ENCODE data around the gene SDF4. TPM values are rescaled to one million over a fixed set of nuclear protein-coding genes. Genes with fewer than 3 reads are reported as not detected.

The SDF4 gene
- total RNA-seq, 1 donor from 2014 or later: 74.2 TPM

- Histone ChIP-seq H3K27me3 (peaks cover 2% of the 10 kb centered on the region), H3K9me3 (no peaks in the 10 kb centered on the region), H3K4me1 (peaks cover 16% of the 10 kb centered on the region), H3K36me3 (no peaks in the 10 kb centered on the region), H3K27ac (no peak overlapping the region), H3K4me3 (no peak overlapping the region)
- intact Hi-C loops (cut with DNase I): no loop called here
- DNase-seq (ENCODE audit: extremely low spot score in 2 of 2): no peak
- no peak for TF ChIP-seq POLR2AphosphoS5 (IDR thresholded peaks at IDR 0.05; ENCODE audit: insufficient read depth in 1 of 2, low read depth in 1 of 2)
- no peak for TF ChIP-seq CTCF (IDR thresholded peaks at IDR 0.05)
- no peak for TF ChIP-seq POLR2A (IDR thresholded peaks at IDR 0.05)
Measured at GRCh38 chr1:1244192-1244811, 12.5 kb upstream of the SDF4 start.

DNA sequence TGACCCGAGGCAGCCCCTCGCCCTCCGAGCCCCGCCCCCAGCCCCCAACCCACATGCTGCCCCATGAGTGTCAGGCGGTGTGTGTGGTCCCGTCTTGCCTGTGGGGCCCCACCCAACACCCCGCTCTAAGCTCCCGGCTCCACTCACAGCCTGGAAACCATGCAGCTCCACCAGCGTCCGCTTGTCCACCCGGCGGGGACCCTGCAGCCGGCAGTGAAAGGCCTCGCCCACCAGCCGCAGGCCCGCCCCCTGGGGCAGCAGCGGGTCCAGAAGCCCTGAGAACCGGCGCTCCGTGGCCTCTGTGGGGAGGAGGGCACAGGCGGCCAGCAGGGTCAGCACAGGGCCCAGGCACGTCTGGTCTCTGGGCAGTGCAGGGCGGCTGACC lies 12.0 kb upstream of the SDF4 start:
- Histone ChIP-seq H3K4me1 (peaks cover 20% of the 10 kb centered on the region), H3K9me3 (no peaks in the 10 kb centered on the region), H3K27me3 (peaks cover 4% of the 10 kb centered on the region), H3K36me3 (no peaks in the 10 kb centered on the region), H3K4me3 (no peak overlapping the region), H3K27ac (no peak overlapping the region)
- DNase-seq (ENCODE audit: extremely low spot score in 2 of 2): no peak
- intact Hi-C loops (cut with DNase I): no loop called here
- TF ChIP-seq POLR2A (IDR thresholded peaks at IDR 0.05): no peak
- no peak for TF ChIP-seq CTCF (IDR thresholded peaks at IDR 0.05)
- TF ChIP-seq POLR2AphosphoS5 (IDR thresholded peaks at IDR 0.05; ENCODE audit: insufficient read depth in 1 of 2, low read depth in 1 of 2): no peak

DNA sequence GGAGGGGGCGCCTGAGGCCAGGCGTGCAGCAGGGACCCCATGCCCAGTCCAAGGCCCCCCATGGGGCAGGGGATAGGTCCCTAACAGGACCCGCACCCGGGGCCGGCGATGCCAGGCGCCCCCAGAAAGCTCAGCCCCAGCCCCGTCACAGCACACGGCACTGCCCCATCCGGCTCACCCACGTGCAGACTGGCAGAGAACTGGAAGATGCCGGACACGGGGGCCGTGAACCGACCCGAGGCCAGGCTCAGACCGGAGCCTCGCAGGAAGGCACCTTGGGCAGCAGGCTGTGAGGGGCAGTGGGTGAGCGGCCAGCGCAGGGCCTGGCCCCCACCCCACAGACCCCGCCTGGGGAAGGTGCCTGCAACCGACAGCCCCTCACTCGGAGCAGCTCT lies 11.5 kb upstream of the SDF4 start:
- no peak for DNase-seq (ENCODE audit: extremely low spot score in 2 of 2)
- H3K27me3 ChIP-seq: peaks cover 4% of the 10 kb centered on the region
- H3K4me3 ChIP-seq: no peak overlapping the region
- H3K4me1 ChIP-seq: peaks cover 24% of the 10 kb centered on the region
- TF ChIP-seq CTCF (IDR thresholded peaks at IDR 0.05) (no peak), POLR2AphosphoS5 (IDR thresholded peaks at IDR 0.05; ENCODE audit: insufficient read depth in 1 of 2, low read depth in 1 of 2) (no peak), POLR2A (IDR thresholded peaks at IDR 0.05) (no peak)
- no peaks in the 10 kb centered on the region for H3K36me3 ChIP-seq
- H3K9me3 ChIP-seq: no peaks in the 10 kb centered on the region
- no peak overlapping the region for H3K27ac ChIP-seq
- intact Hi-C loops (cut with DNase I): no loop called here

- no peaks in the 10 kb centered on the region for H3K9me3 ChIP-seq
- peaks cover 30% of the 10 kb centered on the region for H3K4me1 ChIP-seq
- intact Hi-C loops (cut with DNase I): no loop called here
- no peak overlapping the region for H3K27ac ChIP-seq
- no peak for DNase-seq (ENCODE audit: extremely low spot score in 2 of 2)
- TF ChIP-seq POLR2AphosphoS5 (IDR thresholded peaks at IDR 0.05; ENCODE audit: insufficient read depth in 1 of 2, low read depth in 1 of 2) (no peak), CTCF (IDR thresholded peaks at IDR 0.05) (no peak), POLR2A (IDR thresholded peaks at IDR 0.05) (no peak)
- no peaks in the 10 kb centered on the region for H3K36me3 ChIP-seq
- H3K4me3 ChIP-seq: no peak overlapping the region
- peaks cover 7% of the 10 kb centered on the region for H3K27me3 ChIP-seq
Measured at GRCh38 chr1:1242461-1243265, 10.9 kb upstream of the SDF4 start.

All from vagina (tissue), 2 donors.